ENCODE measurements around the gene DGKK. TPM values are rescaled to one million over a fixed set of nuclear protein-coding genes. Genes with fewer than 3 reads are reported as not detected.

The DGKK gene
- total RNA-seq, 2 experiments from 2014 or later = not detected

DNA sequence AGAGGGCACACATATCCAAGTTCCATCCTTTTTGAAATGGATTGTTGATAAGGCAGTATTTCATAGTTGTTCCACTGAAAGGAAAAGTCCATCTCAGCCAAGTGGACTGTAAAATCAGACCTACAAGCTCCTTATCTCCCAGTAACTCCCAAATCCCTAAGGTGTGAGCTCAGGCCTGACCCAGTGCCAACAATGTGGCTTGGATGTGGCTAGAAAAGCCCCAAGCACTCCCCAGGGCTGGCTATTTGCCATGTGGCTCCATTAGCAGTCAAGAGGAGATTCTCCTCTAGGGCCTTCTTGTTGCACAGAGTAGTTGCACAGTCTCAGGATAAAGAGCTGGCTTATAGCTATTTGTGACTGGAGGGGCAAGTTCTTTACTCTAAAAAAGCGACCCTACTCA, 25.0 kb upstream of the DGKK start:
- no peak overlapping the region for H3K27ac ChIP-seq (ENCODE audit: low read depth, low read length, poor library complexity, severe bottlenecking)
- H2AFZ ChIP-seq (ENCODE audit: low read length) = no peak overlapping the region
- no TSS peak for BruUV-seq (replicated peaks)
- intact Hi-C loops (cut with micrococcal nuclease; ENCODE audit: unreplicated experiment) = no loop called here
- POLR2A ChIA-PET = interaction anchor here (0.6 kb wide), 1 partner anchor 317 kb away, joined by 3 read pairs; no protein-coding TSS in a partner anchor
- H3K4me2 ChIP-seq (ENCODE audit: low read length) = no peak overlapping the region
- CTCF ChIA-PET (ENCODE audit: unreplicated experiment) = no interaction called here
- no peak for DNase-seq (ENCODE audit: low spot score)
- H3K4me1 ChIP-seq (ENCODE audit: insufficient read depth, low read length, poor library complexity, severe bottlenecking) = no peaks in the 10 kb centered on the region
- no peaks in the 10 kb centered on the region for H4K20me1 ChIP-seq (ENCODE audit: insufficient read depth, low read length)
- no peaks in the 10 kb centered on the region for H3K9me2 ChIP-seq (ENCODE audit: insufficient read depth, low read length)
- H3K9me3 ChIP-seq (ENCODE audit: low read length) = no peaks in the 10 kb centered on the region
- H3K4me3 ChIP-seq (ENCODE audit: low read depth, low read length, poor library complexity, severe bottlenecking) = no peak overlapping the region
- no peaks in the 10 kb centered on the region for H3K79me2 ChIP-seq (ENCODE audit: insufficient read depth, low read depth, low read length)
- no peak for TF ChIP-seq EZH2phosphoT487 (IDR thresholded peaks at IDR 0.05; ENCODE audit: borderline replicate concordance, low read depth, low read length)
- TF ChIP-seq, protein P1, sequence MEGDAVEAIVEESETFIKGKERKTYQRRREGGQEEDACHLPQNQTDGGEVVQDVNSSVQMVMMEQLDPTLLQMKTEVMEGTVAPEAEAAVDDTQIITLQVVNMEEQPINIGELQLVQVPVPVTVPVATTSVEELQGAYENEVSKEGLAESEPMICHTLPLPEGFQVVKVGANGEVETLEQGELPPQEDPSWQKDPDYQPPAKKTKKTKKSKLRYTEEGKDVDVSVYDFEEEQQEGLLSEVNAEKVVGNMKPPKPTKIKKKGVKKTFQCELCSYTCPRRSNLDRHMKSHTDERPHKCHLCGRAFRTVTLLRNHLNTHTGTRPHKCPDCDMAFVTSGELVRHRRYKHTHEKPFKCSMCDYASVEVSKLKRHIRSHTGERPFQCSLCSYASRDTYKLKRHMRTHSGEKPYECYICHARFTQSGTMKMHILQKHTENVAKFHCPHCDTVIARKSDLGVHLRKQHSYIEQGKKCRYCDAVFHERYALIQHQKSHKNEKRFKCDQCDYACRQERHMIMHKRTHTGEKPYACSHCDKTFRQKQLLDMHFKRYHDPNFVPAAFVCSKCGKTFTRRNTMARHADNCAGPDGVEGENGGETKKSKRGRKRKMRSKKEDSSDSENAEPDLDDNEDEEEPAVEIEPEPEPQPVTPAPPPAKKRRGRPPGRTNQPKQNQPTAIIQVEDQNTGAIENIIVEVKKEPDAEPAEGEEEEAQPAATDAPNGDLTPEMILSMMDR (conservative IDR thresholded peaks at IDR 0.05; ENCODE audit: low read length) = no peak
- H3K36me3 ChIP-seq (ENCODE audit: insufficient read depth, low read length) = no peaks in the 10 kb centered on the region

DNA sequence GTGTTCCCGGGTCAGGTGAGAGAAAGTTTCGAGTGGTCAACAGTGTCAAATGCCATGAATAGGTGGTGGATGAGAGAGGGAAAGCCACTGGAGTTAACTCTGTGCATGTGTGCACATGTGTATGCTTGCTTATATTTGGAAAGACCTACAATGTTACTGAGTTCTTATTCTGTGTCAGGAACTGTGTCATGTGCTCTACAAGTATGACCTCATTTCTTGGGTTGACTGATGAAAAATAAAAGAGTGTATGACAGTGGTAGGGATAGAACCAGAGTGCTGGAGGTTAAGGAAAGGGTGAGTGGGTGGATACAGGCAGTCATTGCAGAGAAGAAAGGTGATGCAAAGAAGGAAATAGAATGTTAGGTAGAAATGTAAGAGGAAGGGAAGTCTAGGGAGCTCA, 22.1 kb upstream of the DGKK start:
- ChIA-PET POLR2A (no interaction called here), CTCF (ENCODE audit: unreplicated experiment) (no interaction called here)
- TF ChIP-seq, protein P1 (conservative IDR thresholded peaks at IDR 0.05; ENCODE audit: low read length) = no peak
- no peak for TF ChIP-seq EZH2phosphoT487 (IDR thresholded peaks at IDR 0.05; ENCODE audit: borderline replicate concordance, low read depth, low read length)
- BruUV-seq (replicated peaks) = no TSS peak
- Histone ChIP-seq H3K79me2 (ENCODE audit: insufficient read depth, low read depth, low read length) (no peaks in the 10 kb centered on the region), H3K4me2 (ENCODE audit: low read length) (no peak overlapping the region), H4K20me1 (ENCODE audit: insufficient read depth, low read length) (no peaks in the 10 kb centered on the region), H2AFZ (ENCODE audit: low read length) (no peak overlapping the region), H3K9me3 (ENCODE audit: low read length) (no peaks in the 10 kb centered on the region), H3K4me1 (ENCODE audit: insufficient read depth, low read length, poor library complexity, severe bottlenecking) (no peaks in the 10 kb centered on the region), H3K27ac (ENCODE audit: low read depth, low read length, poor library complexity, severe bottlenecking) (no peak overlapping the region), H3K36me3 (ENCODE audit: insufficient read depth, low read length) (no peaks in the 10 kb centered on the region), H3K4me3 (ENCODE audit: low read depth, low read length, poor library complexity, severe bottlenecking) (no peak overlapping the region), H3K9me2 (ENCODE audit: insufficient read depth, low read length) (no peaks in the 10 kb centered on the region)
- no peak for DNase-seq (ENCODE audit: low spot score)
- intact Hi-C loops (cut with micrococcal nuclease; ENCODE audit: unreplicated experiment) = no loop called here

DNA sequence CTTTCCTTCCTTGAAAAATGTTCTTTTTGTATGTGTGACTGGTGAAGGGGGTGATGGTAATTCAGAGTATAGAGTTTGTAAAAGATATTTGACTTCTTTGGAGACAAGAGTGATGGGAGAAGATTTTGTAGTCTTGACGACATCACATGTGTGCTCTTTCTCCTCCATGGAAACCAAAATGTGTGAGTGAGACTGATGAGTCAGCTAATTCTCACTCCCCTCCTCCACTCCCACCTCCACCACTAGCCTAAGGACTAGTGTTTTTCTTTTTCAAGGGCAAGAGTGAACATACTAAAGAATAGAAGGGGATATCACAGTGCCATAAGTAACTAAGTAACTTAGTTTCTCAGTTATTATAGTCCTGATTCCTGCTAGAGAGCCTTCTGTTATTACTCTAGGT, 14.0 kb upstream of the DGKK start:
- no peak overlapping the region for H3K4me2 ChIP-seq (ENCODE audit: low read length)
- no peaks in the 10 kb centered on the region for H3K9me3 ChIP-seq (ENCODE audit: low read length)
- TF ChIP-seq EZH2phosphoT487 (IDR thresholded peaks at IDR 0.05; ENCODE audit: borderline replicate concordance, low read depth, low read length) = no peak
- TF ChIP-seq, protein P1 (conservative IDR thresholded peaks at IDR 0.05; ENCODE audit: low read length) = no peak
- ChIA-PET POLR2A (interaction anchor here (0.6 kb wide), 1 partner anchor 773 kb away, joined by 3 read pairs; no protein-coding TSS in a partner anchor), CTCF (ENCODE audit: unreplicated experiment) (no interaction called here)
- BruUV-seq (replicated peaks) = no TSS peak
- no peaks in the 10 kb centered on the region for H4K20me1 ChIP-seq (ENCODE audit: insufficient read depth, low read length)
- DNase-seq (ENCODE audit: low spot score) = no peak
- no peaks in the 10 kb centered on the region for H3K79me2 ChIP-seq (ENCODE audit: insufficient read depth, low read depth, low read length)
- intact Hi-C loops (cut with micrococcal nuclease; ENCODE audit: unreplicated experiment) = no loop called here
- no peak overlapping the region for H2AFZ ChIP-seq (ENCODE audit: low read length)
- H3K4me3 ChIP-seq (ENCODE audit: low read depth, low read length, poor library complexity, severe bottlenecking) = no peak overlapping the region
- H3K4me1 ChIP-seq (ENCODE audit: insufficient read depth, low read length, poor library complexity, severe bottlenecking) = no peaks in the 10 kb centered on the region
- no peaks in the 10 kb centered on the region for H3K9me2 ChIP-seq (ENCODE audit: insufficient read depth, low read length)
- H3K27ac ChIP-seq (ENCODE audit: low read depth, low read length, poor library complexity, severe bottlenecking) = no peak overlapping the region
- no peaks in the 10 kb centered on the region for H3K36me3 ChIP-seq (ENCODE audit: insufficient read depth, low read length)
